Astrocyte (in vitro differentiated cells and primary cell): ENCODE data around the gene ZNF808. TPM values are rescaled to one million over a fixed set of nuclear protein-coding genes. Genes with fewer than 3 reads are reported as not detected.

ENCODE experiments used
- DNase-seq: peaks from one replicate; pipeline ENCODE4 v3.0.0-alpha.2; 2010; ENCODE audit warnings: low read depth
- FAIRE-seq: peaks from 2 replicates; lab custom pipeline; 2011; peaks lifted over from hg19 to GRCh38; lab: Jason Lieb, UNC
- H2AFZ ChIP-seq: 2 replicates; pipeline ENCODE4 v1.6.0; 2012; ENCODE audit warnings: low read depth, low read length, inconsistent platforms
- H3K27ac ChIP-seq: 2 replicates; pipeline ENCODE4 v1.5.1; 2011; ENCODE audit warnings: low read depth, low read length, inconsistent platforms
- H3K27me3 ChIP-seq: 2 replicates; pipeline ENCODE4 v1.6.0; 2011; ENCODE audit warnings: low read length, inconsistent platforms; ENCODE audit not compliant: insufficient read depth
- H3K36me3 ChIP-seq: 2 replicates; pipeline ENCODE4 v1.5.1; 2011; ENCODE audit warnings: low read length, inconsistent platforms; ENCODE audit not compliant: insufficient read depth
- H3K4me1 ChIP-seq: 2 replicates; pipeline ENCODE4 v1.5.1; 2011; ENCODE audit warnings: low read length, inconsistent platforms; ENCODE audit not compliant: insufficient read depth
- H3K4me2 ChIP-seq: 2 replicates; pipeline ENCODE4 v1.6.0; 2012; ENCODE audit warnings: low read length, inconsistent platforms
- H3K4me3 ChIP-seq: 2 replicates; pipeline ENCODE4 v1.5.1; 2011; ENCODE audit warnings: low read depth, mild to moderate bottlenecking, low read length, inconsistent platforms; ENCODE audit not compliant: insufficient read depth
- H3K79me2 ChIP-seq: 2 replicates; pipeline ENCODE4 v1.6.0; 2012; ENCODE audit warnings: mild to moderate bottlenecking, low read length, inconsistent platforms; ENCODE audit not compliant: insufficient read depth
- H3K9ac ChIP-seq: 2 replicates; pipeline ENCODE4 v1.6.0; 2012; ENCODE audit warnings: mild to moderate bottlenecking, low read length, inconsistent platforms
- H3K9me3 ChIP-seq: 2 replicates; pipeline ENCODE4 v1.5.1; 2012; ENCODE audit warnings: low read depth, mild to moderate bottlenecking, low read length, inconsistent platforms; ENCODE audit not compliant: insufficient read depth
- H4K20me1 ChIP-seq: 2 replicates; pipeline ENCODE4 v1.6.0; 2012; ENCODE audit warnings: low read length, inconsistent platforms; ENCODE audit not compliant: insufficient read depth
- H3K27ac Mint-ChIP-seq: one replicate; pipeline ENCODE4 v1.8.0; 2021; ENCODE audit warnings: mild to moderate bottlenecking, mixed read lengths; ENCODE audit not compliant: unreplicated experiment
- H3K27me3 Mint-ChIP-seq: one replicate; pipeline ENCODE4 v1.8.0; 2021; ENCODE audit warnings: low read depth, mixed read lengths; ENCODE audit not compliant: unreplicated experiment
- H3K36me3 Mint-ChIP-seq: one replicate; pipeline ENCODE4 v1.8.0; 2021; ENCODE audit warnings: low read depth, mixed read lengths; ENCODE audit not compliant: unreplicated experiment
- H3K4me1 Mint-ChIP-seq: one replicate; pipeline ENCODE4 v1.8.0; 2021; ENCODE audit warnings: low read depth, mixed read lengths; ENCODE audit not compliant: unreplicated experiment
- H3K4me3 Mint-ChIP-seq: one replicate; pipeline ENCODE4 v1.8.0; 2021; ENCODE audit warnings: mild to moderate bottlenecking, moderate library complexity, mixed read lengths; ENCODE audit not compliant: unreplicated experiment
- H3K9me3 Mint-ChIP-seq: one replicate; pipeline ENCODE4 v1.8.0; 2021; ENCODE audit warnings: mild to moderate bottlenecking, mixed read lengths; ENCODE audit not compliant: unreplicated experiment
- EZH2 ChIP-seq: IDR thresholded peaks from 2 replicates; pipeline ENCODE4 v1.6.1; 2012; ENCODE audit warnings: mild to moderate bottlenecking, low read length, inconsistent platforms; ENCODE audit not compliant: insufficient read depth
- total RNA-seq: library from RNA; stranded (reverse); gene quantifications from 2 replicates; pipeline ENCODE4 v1.2.1, GENCODE V29; 2021
- TF ChIP-seq, protein P1 (sequence below): IDR thresholded peaks from 2 replicates; pipeline ENCODE4 v1.5.1; 2011; ENCODE audit warnings: low read depth, mild to moderate bottlenecking, inconsistent platforms, low read length, moderate library complexity; ENCODE audit not compliant: insufficient read depth

ZNF808 gene
- total RNA-seq, 1 donor from 2014 or later: 18.0 TPM

DNA sequence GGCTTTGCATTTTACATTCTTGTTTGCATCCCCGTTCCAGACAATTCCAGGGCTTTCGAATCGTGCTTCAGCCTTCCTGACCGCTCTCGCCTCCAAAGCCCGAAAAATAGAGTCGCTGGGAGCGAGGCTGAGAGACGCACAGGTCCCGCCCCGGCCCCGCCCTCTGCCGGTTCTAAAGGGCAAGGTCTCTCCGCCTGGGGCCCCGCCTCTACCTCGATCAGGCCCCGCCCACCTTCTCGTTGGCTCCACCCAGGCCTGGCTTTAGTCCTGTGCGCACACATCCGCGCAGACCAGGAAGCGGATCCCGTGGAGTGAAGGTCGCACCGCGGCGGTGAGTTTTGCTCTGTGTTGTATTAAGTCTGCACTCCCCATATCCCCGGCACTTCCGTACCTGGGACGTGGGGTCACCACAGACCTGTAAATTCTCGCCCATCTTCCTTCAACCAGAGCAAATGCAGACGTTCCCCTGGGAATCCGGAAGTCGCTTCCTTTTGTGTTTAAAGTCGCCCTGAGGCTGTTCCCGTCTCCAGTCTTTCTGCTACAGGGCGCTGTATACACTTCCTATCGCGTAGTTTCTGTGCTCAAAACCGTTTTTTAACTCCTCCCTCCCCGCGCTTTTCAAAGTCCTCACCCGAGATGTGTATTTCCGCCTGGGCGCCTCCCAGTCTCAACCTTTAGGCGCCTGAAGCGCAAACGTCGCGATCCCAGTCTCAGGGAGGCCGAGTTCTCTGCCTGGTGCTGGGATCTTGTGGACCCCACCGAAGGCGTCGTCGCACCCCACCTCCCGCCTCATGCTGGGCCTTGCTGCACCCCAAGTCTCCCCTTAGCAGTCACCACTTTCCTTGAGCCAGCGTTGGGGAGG is 42.8 kb downstream of the ZNF808 start, which contains the start of gene ZNF701:
Gene ZNF701, plus strand, starts transcription at position 288 of the 862 bp plus-strand sequence. CDS start 3,861 bp downstream, outside the sequence.
- H3K4me1 Mint-ChIP-seq: peaks cover 6% of the 10 kb centered on the region
- Histone ChIP-seq H3K27me3 (no peaks in the 10 kb centered on the region), H3K79me2 (peaks cover 11% of the 10 kb centered on the region), H3K36me3 (peaks cover 7% of the 10 kb centered on the region), H3K9ac (peak within 1 kb of the TSS; percentile 94), H4K20me1 (no peaks in the 10 kb centered on the region), H2AFZ (peak within 1 kb of the TSS; percentile 98), H3K4me3 (peak within 1 kb of the TSS; percentile 99), H3K4me2 (peak within 1 kb of the TSS; percentile 84), H3K27ac (peak within 1 kb of the TSS; percentile 85), H3K9me3 (no peaks in the 10 kb centered on the region), H3K4me1 (peaks cover 6% of the 10 kb centered on the region)
- TF ChIP-seq, protein P1, sequence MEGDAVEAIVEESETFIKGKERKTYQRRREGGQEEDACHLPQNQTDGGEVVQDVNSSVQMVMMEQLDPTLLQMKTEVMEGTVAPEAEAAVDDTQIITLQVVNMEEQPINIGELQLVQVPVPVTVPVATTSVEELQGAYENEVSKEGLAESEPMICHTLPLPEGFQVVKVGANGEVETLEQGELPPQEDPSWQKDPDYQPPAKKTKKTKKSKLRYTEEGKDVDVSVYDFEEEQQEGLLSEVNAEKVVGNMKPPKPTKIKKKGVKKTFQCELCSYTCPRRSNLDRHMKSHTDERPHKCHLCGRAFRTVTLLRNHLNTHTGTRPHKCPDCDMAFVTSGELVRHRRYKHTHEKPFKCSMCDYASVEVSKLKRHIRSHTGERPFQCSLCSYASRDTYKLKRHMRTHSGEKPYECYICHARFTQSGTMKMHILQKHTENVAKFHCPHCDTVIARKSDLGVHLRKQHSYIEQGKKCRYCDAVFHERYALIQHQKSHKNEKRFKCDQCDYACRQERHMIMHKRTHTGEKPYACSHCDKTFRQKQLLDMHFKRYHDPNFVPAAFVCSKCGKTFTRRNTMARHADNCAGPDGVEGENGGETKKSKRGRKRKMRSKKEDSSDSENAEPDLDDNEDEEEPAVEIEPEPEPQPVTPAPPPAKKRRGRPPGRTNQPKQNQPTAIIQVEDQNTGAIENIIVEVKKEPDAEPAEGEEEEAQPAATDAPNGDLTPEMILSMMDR: no peak
- no peak for TF ChIP-seq EZH2
- peaks cover 8% of the 10 kb centered on the region for H3K9me3 Mint-ChIP-seq
- no peak for FAIRE-seq
- peak within 1 kb of the TSS; percentile 92 for H3K4me3 Mint-ChIP-seq
- peak; percentile 80 for DNase-seq
- no peaks in the 10 kb centered on the region for H3K27me3 Mint-ChIP-seq
- peak within 1 kb of the TSS; percentile 98 for H3K27ac Mint-ChIP-seq
- H3K36me3 Mint-ChIP-seq: peaks cover 22% of the 10 kb centered on the region

DNA sequence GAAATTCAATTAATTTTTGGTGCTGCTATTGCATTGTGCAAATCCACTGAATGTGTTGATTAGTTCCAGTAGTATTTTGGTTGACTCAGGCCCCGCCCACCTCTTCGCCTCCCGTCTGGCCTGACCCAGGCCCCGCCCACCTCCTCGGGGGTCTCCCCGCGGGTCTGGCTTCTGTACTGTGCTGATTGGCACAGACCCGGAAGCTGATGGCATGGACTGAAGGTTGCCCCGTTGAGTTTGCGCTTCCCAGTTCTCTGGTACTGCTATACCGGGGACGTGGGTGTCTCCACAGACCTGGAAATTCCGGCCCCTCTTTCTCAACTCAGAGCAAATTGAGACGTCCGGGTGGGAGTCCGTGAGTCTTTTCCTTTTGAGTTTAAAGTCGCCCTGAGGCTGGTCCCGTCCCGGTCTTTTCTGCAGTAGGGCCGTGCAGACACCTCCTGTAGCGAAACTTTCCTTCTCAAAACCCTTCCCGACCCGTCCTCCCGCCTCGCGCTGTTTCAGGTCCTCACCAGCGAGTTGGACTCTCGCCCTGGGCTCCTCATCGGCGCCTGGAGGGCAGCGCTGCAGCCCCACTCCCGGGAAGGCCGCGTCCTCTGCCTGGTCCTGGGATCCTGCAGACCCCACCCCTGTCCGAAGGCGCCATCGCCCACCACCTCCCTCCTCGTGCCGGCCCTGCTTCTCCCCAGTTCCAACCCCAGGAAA is 57.4 kb downstream of the ZNF808 start:
- no peak for FAIRE-seq

More for the DNA sequence above, 57.4 kb downstream of the ZNF808 start:
- H3K27ac ChIP-seq: no peak overlapping the region
- H3K27ac Mint-ChIP-seq: no peak overlapping the region
- no peak overlapping the region for H2AFZ ChIP-seq
- H3K9me3 Mint-ChIP-seq: peaks cover 24% of the 10 kb centered on the region
- no peaks in the 10 kb centered on the region for H3K4me1 Mint-ChIP-seq
- no peak overlapping the region for H3K4me3 Mint-ChIP-seq
- TF ChIP-seq, protein P1: no peak
- no peak for TF ChIP-seq EZH2
- peaks cover 54% of the 10 kb centered on the region for H3K36me3 Mint-ChIP-seq
- no peak overlapping the region for H3K9ac ChIP-seq
- no peak for DNase-seq
- H4K20me1 ChIP-seq: no peaks in the 10 kb centered on the region
- peaks cover 16% of the 10 kb centered on the region for H3K9me3 ChIP-seq
- no peak overlapping the region for H3K4me3 ChIP-seq
- H3K27me3 Mint-ChIP-seq: no peaks in the 10 kb centered on the region
- no peak overlapping the region for H3K4me2 ChIP-seq
- H3K79me2 ChIP-seq: no peaks in the 10 kb centered on the region
- H3K27me3 ChIP-seq: no peaks in the 10 kb centered on the region
- H3K4me1 ChIP-seq: no peaks in the 10 kb centered on the region
- H3K36me3 ChIP-seq: peaks cover 30% of the 10 kb centered on the region
